ENCODE results near the gene STAB1.

- no peak for TF ChIP-seq PATZ1 (CRISPR knock-in tag; IDR thresholded peaks at IDR 0.05; ENCODE audit: borderline replicate concordance)
- no peak for TF ChIP-seq RARB (CRISPR knock-in tag; IDR thresholded peaks at IDR 0.05)
- TF ChIP-seq ZNF565 (CRISPR knock-in tag; conservative IDR thresholded peaks at IDR 0.05; ENCODE audit: low read depth) = no peak
- TF ChIP-seq GLIS3 (CRISPR knock-in tag; IDR thresholded peaks at IDR 0.05) = no peak
These were observed 22.1 kb upstream of the STAB1 start for GRCh38 chr3:52473026-52473425.
